ENCODE measurements around the gene NPY2R.

NPY2R gene

GRCh38 chr4:155249016-155249566 is 40.7 kb downstream of the NPY2R start:
- Histone ChIP-seq H3K27ac (ENCODE audit: low read length) (no peak overlapping the region), H3K4me3 (ENCODE audit: low read depth in 1 of 2, low read length in 2 of 2) (no peak overlapping the region), H3K9me3 (ENCODE audit: control insufficient read depth in 1 of 2, low read length in 2 of 2) (no peaks in the 10 kb centered on the region), H3K36me3 (ENCODE audit: control insufficient read depth in 1 of 2, insufficient read depth in 2 of 2, low read length in 2 of 2) (no peaks in the 10 kb centered on the region), H3K27me3 (ENCODE audit: low read depth, low read length) (no peaks in the 10 kb centered on the region), H3K4me1 (ENCODE audit: control insufficient read depth in 1 of 2, insufficient read depth in 2 of 2, low read length in 2 of 2) (no peaks in the 10 kb centered on the region)

- H3K36me3 ChIP-seq (ENCODE audit: control insufficient read depth in 1 of 2, insufficient read depth in 2 of 2, low read length in 2 of 2), result no peaks in the 10 kb centered on the region
- H3K27me3 ChIP-seq (ENCODE audit: low read depth, low read length), result no peaks in the 10 kb centered on the region
- H3K9me3 ChIP-seq (ENCODE audit: control insufficient read depth in 1 of 2, low read length in 2 of 2), result no peaks in the 10 kb centered on the region
- no peak overlapping the region for H3K27ac ChIP-seq (ENCODE audit: low read length)
- no peaks in the 10 kb centered on the region for H3K4me1 ChIP-seq (ENCODE audit: control insufficient read depth in 1 of 2, insufficient read depth in 2 of 2, low read length in 2 of 2)
- no peak overlapping the region for H3K4me3 ChIP-seq (ENCODE audit: low read depth in 1 of 2, low read length in 2 of 2)
Measured at GRCh38 chr4:155252327-155252726, 43.9 kb downstream of the NPY2R start.

GRCh38 chr4:155263480-155263879 is 55.0 kb downstream of the NPY2R start:
- Histone ChIP-seq H3K36me3 (ENCODE audit: control insufficient read depth in 1 of 2, insufficient read depth in 2 of 2, low read length in 2 of 2) (no peaks in the 10 kb centered on the region), H3K9me3 (ENCODE audit: control insufficient read depth in 1 of 2, low read length in 2 of 2) (no peaks in the 10 kb centered on the region), H3K27ac (ENCODE audit: low read length) (no peak overlapping the region), H3K4me3 (ENCODE audit: low read depth in 1 of 2, low read length in 2 of 2) (no peak overlapping the region), H3K4me1 (ENCODE audit: control insufficient read depth in 1 of 2, insufficient read depth in 2 of 2, low read length in 2 of 2) (no peaks in the 10 kb centered on the region), H3K27me3 (ENCODE audit: low read depth, low read length) (no peaks in the 10 kb centered on the region)

- Histone ChIP-seq H3K27ac (ENCODE audit: low read length) (no peak overlapping the region), H3K9me3 (ENCODE audit: control insufficient read depth in 1 of 2, low read length in 2 of 2) (no peaks in the 10 kb centered on the region), H3K4me3 (ENCODE audit: low read depth in 1 of 2, low read length in 2 of 2) (no peak overlapping the region), H3K27me3 (ENCODE audit: low read depth, low read length) (no peaks in the 10 kb centered on the region), H3K4me1 (ENCODE audit: control insufficient read depth in 1 of 2, insufficient read depth in 2 of 2, low read length in 2 of 2) (no peaks in the 10 kb centered on the region), H3K36me3 (ENCODE audit: control insufficient read depth in 1 of 2, insufficient read depth in 2 of 2, low read length in 2 of 2) (no peaks in the 10 kb centered on the region)
Measured at GRCh38 chr4:155265113-155265512, 56.7 kb downstream of the NPY2R start.
